ENCODE measurements around the gene ALDH1A3.

ALDH1A3 gene

GRCh38 chr15:100901702-100902435 lies 22.2 kb downstream of the ALDH1A3 start:
- POLR2A ChIA-PET: no interaction called here
- Histone ChIP-seq H3K9me3 (ENCODE audit: control insufficient read depth, insufficient read depth, low read depth, low read length) (no peaks in the 10 kb centered on the region), H3K4me1 (ENCODE audit: control insufficient read depth, insufficient read depth, low read length) (no peaks in the 10 kb centered on the region), H3K36me3 (ENCODE audit: control insufficient read depth in 2 of 2, insufficient read depth in 1 of 2, low read length in 2 of 2) (peaks cover 0 to 66% of the 10 kb centered on the region in 2 experiments; a peak in 1 of 3 replicates), H3K27ac (ENCODE audit: extremely low read depth, low read depth, low read length) (no peak overlapping the region), H3K4me3 (ENCODE audit: low read depth, low read length) (no peak overlapping the region)
- CTCF ChIA-PET: interaction anchor here (1.2 to 3.0 kb wide), 2 partner anchors 16 to 29 kb away, joined by 4 to 14 read pairs; no protein-coding TSS in a partner anchor
- TF ChIP-seq PATZ1 (tag by site-specific recombination; IDR thresholded peaks at IDR 0.05): no peak
- no peak for TF ChIP-seq GLI2 (tag by site-specific recombination; IDR thresholded peaks at IDR 0.05; ENCODE audit: borderline replicate concordance, low read depth)
- TF ChIP-seq SETDB1 (IDR thresholded peaks at IDR 0.05; ENCODE audit: insufficient read length, low read length): no peak
- no peak for TF ChIP-seq WT1 (tag by site-specific recombination; IDR thresholded peaks at IDR 0.05)
- no peak for TF ChIP-seq ZXDB (tag by site-specific recombination; IDR thresholded peaks at IDR 0.05)
- no peak for TF ChIP-seq ZNF184 (tag by site-specific recombination; IDR thresholded peaks at IDR 0.05)
- TF ChIP-seq ZNF302 (tag by site-specific recombination; IDR thresholded peaks at IDR 0.05; ENCODE audit: low read depth): no peak
- no peak for TF ChIP-seq ZNF148 (tag by site-specific recombination; IDR thresholded peaks at IDR 0.05; ENCODE audit: borderline replicate concordance)
- no peak for TF ChIP-seq ZNF169 (tag by site-specific recombination; IDR thresholded peaks at IDR 0.05)
- no peak for TF ChIP-seq SP7 (tag by site-specific recombination; IDR thresholded peaks at IDR 0.05)
- no peak for TF ChIP-seq ZNF580 (tag by site-specific recombination; IDR thresholded peaks at IDR 0.05)
- TF ChIP-seq ZNF146 (tag by site-specific recombination; IDR thresholded peaks at IDR 0.05): no peak
- TF ChIP-seq PRDM4 (tag by site-specific recombination; IDR thresholded peaks at IDR 0.05): no peak
- TF ChIP-seq ZNF510 (tag by site-specific recombination; IDR thresholded peaks at IDR 0.05; ENCODE audit: insufficient replicate concordance): no peak
- no peak for TF ChIP-seq KLF10 (tag by site-specific recombination; IDR thresholded peaks at IDR 0.05)
- TF ChIP-seq ZNF76 (tag by site-specific recombination; IDR thresholded peaks at IDR 0.05; ENCODE audit: borderline replicate concordance, low read depth): no peak
- no peak for TF ChIP-seq ELK4 (IDR thresholded peaks at IDR 0.05; ENCODE audit: borderline replicate concordance, low read depth, low read length)
- TF ChIP-seq ZNF514 (tag by site-specific recombination; IDR thresholded peaks at IDR 0.05): no peak
